HepG2 (cell line): Measurements from ENCODE around the gene SEMA3F. TPM values are rescaled to one million over a fixed set of nuclear protein-coding genes. Genes with fewer than 3 reads are reported as not detected.

Experiments used
- EEA1 ChIP-seq: sonication (generic); formaldehyde crosslinking; IDR thresholded peaks from 2 replicates; pipeline ENCODE4 v1.5.1; 2020; ENCODE audit warnings: mild to moderate bottlenecking, missing genetic modification reagents, borderline replicate concordance
- LCORL ChIP-seq, 2 experiments: fragments of 450-650 bp in 1 of 2; sonication (generic) in 1 of 2; formaldehyde crosslinking in 1 of 2; IDR thresholded peaks; 2 replicates each; pipeline versions ENCODE4 v1.5.0 to v1.6.1; 2017 to 2020; ENCODE audit warnings: antibody characterized with exemption in 1 of 2, missing genetic modification reagents in 1 of 2
- MTA3 ChIP-seq: sonication (generic); formaldehyde crosslinking; IDR thresholded peaks from 2 replicates; pipeline ENCODE4 v1.4.0; 2020; ENCODE audit warnings: missing genetic modification reagents
- PITX1 ChIP-seq: sonication (generic); formaldehyde crosslinking; IDR thresholded peaks from 2 replicates; pipeline ENCODE4 v1.5.1; 2020; ENCODE audit warnings: mild to moderate bottlenecking, missing genetic modification reagents
- SALL1 ChIP-seq: sonication (generic); formaldehyde crosslinking; IDR thresholded peaks from 2 replicates; pipeline ENCODE4 v1.8.0; 2022; ENCODE audit warnings: mild to moderate bottlenecking, missing genetic modification reagents
- SMARCE1 ChIP-seq: fragments of 450-650 bp; IDR thresholded peaks from 2 replicates; pipeline ENCODE4 v1.6.1; 2017; ENCODE audit warnings: borderline replicate concordance
- TAF1 ChIP-seq: sonication (generic); formaldehyde crosslinking; IDR thresholded peaks from 2 replicates; pipeline ENCODE4 v1.4.0; 2020; ENCODE audit warnings: missing genetic modification reagents
- ZBTB1 ChIP-seq: sonication (generic); formaldehyde crosslinking; IDR thresholded peaks from 2 replicates; pipeline ENCODE4 v1.4.0; 2020; ENCODE audit warnings: missing genetic modification reagents, borderline replicate concordance
- ZNF138 ChIP-seq: sonication (generic); formaldehyde crosslinking; IDR thresholded peaks from 2 replicates; pipeline ENCODE4 v1.5.0; 2020; ENCODE audit warnings: mild to moderate bottlenecking, low read depth, missing genetic modification reagents
- ZSCAN22 ChIP-seq: sonication (generic); formaldehyde crosslinking; IDR thresholded peaks from 2 replicates; pipeline ENCODE4 v1.4.0; 2020; ENCODE audit warnings: mild to moderate bottlenecking, missing genetic modification reagents
- ZSCAN31 ChIP-seq: sonication (generic); formaldehyde crosslinking; IDR thresholded peaks from 2 replicates; pipeline ENCODE4 v1.5.0; 2020; ENCODE audit warnings: low read depth, mild to moderate bottlenecking, missing genetic modification reagents
- polyA plus RNA-seq, 8 experiments: library from polyadenylated mRNA; depleted of rRNA in 3 of 8; stranded (reverse) in 7 of 8; unstranded in 1 of 8; fragments of >200 nt; fragmentation: Illumina TruSeq in 4 of 8; extraction: Trizol in 4 of 8; gene quantifications; 2 replicates each; pipeline versions ENCODE4 v1.2.1 to v1.2.3, GENCODE V29; 2011 to 2016; ENCODE audit warnings: low read depth in 4 of 8, missing spikeins in 1 of 8, mixed read lengths in 1 of 8; ENCODE audit not compliant: insufficient read depth in 1 of 8
- total RNA-seq, 5 experiments: library from RNA; depleted of rRNA; stranded (reverse); fragments of >200 nt; fragmentation: Illumina TruSeq; extraction: Trizol; gene quantifications; 2 replicates each; pipeline ENCODE4 v1.2.3, GENCODE V29; 2016; ENCODE audit warnings: low read depth in 1 of 5
- TF ChIP-seq, protein P1 (sequence below): sonication (generic); formaldehyde crosslinking; IDR thresholded peaks from 2 replicates; pipeline ENCODE4 v1.4.0; 2020; ENCODE audit warnings: mild to moderate bottlenecking, missing genetic modification reagents
- TF ChIP-seq, protein P2 (sequence below): sonication (generic); formaldehyde crosslinking; IDR thresholded peaks from 2 replicates; pipeline ENCODE4 v1.5.0; 2020; ENCODE audit warnings: missing genetic modification reagents
- TF ChIP-seq, protein P3 (sequence below): sonication (generic); formaldehyde crosslinking; IDR thresholded peaks from 2 replicates; pipeline ENCODE4 v1.4.0; 2020; ENCODE audit warnings: missing genetic modification reagents
- TF ChIP-seq, protein P4 (sequence below): sonication (generic); formaldehyde crosslinking; IDR thresholded peaks from 2 replicates; pipeline ENCODE4 v1.5.0; 2020; ENCODE audit warnings: missing genetic modification reagents
- TF ChIP-seq, protein P5 (sequence below): sonication (generic); formaldehyde crosslinking; IDR thresholded peaks from 2 replicates; pipeline ENCODE4 v1.4.0; 2020; ENCODE audit warnings: missing genetic modification reagents, mild to moderate bottlenecking, borderline replicate concordance
- TF ChIP-seq, protein P6 (sequence below): IDR thresholded peaks from 2 replicates; pipeline ENCODE4 v1.6.1; 2016; ENCODE audit warnings: missing biosample characterization, missing genetic modification reagents, low read depth
- TF ChIP-seq, protein P7 (sequence below): sonication (generic); formaldehyde crosslinking; IDR thresholded peaks from 2 replicates; pipeline ENCODE4 v1.8.1; 2023; ENCODE audit warnings: mild to moderate bottlenecking, missing genetic modification reagents

Gene SEMA3F
- total and polyA plus RNA-seq, 2 of the 13 experiments (the other 11 are each of a cell fraction or from before 2014, with no cell fraction given) = 7.6 to 17.2 TPM

DNA sequence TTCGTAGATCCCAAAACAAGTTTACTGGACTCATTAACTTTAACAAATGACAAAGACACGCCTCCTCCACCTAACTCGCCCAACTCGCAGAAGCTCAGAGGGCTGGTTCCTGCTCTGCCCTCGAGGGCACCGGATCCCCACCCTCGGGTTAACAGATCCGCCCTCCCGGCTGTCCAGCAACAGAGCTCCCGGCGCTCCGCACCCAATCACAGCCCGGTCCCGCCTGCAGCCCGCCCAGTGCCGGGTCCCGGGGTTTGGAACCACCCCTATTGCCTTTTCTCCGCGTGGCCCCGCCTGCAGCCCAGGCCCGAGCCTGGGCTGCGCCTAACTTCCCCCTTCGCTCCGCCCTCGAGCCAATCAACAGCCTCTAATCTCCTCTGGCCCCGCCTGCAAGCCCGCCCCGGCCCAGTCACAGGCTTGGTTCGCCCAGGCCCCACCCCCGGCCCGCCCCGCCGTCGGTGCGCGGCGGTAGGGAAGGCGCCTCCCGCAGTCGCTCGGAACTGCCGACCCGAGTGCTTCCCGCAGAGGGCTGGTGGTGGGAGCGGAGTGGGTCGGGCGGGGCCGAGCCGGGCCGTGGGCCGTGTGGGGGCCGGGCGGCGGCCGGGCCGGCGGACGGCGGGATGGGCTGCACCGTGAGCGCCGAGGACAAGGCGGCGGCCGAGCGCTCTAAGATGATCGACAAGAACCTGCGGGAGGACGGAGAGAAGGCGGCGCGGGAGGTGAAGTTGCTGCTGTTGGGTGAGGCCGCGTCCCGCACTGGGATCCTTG, 80.8 kb downstream of the SEMA3F start, which contains the start of gene GNAI2 (continued):
- TF ChIP-seq, protein P1, sequence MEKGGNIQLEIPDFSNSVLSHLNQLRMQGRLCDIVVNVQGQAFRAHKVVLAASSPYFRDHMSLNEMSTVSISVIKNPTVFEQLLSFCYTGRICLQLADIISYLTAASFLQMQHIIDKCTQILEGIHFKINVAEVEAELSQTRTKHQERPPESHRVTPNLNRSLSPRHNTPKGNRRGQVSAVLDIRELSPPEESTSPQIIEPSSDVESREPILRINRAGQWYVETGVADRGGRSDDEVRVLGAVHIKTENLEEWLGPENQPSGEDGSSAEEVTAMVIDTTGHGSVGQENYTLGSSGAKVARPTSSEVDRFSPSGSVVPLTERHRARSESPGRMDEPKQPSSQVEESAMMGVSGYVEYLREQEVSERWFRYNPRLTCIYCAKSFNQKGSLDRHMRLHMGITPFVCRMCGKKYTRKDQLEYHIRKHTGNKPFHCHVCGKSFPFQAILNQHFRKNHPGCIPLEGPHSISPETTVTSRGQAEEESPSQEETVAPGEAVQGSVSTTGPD (CRISPR knock-in tag) = no peak
- TF ChIP-seq ZBTB1 (CRISPR knock-in tag) = no peak
- no peak for TF ChIP-seq MTA3 (CRISPR knock-in tag)
- TF ChIP-seq, protein P2, sequence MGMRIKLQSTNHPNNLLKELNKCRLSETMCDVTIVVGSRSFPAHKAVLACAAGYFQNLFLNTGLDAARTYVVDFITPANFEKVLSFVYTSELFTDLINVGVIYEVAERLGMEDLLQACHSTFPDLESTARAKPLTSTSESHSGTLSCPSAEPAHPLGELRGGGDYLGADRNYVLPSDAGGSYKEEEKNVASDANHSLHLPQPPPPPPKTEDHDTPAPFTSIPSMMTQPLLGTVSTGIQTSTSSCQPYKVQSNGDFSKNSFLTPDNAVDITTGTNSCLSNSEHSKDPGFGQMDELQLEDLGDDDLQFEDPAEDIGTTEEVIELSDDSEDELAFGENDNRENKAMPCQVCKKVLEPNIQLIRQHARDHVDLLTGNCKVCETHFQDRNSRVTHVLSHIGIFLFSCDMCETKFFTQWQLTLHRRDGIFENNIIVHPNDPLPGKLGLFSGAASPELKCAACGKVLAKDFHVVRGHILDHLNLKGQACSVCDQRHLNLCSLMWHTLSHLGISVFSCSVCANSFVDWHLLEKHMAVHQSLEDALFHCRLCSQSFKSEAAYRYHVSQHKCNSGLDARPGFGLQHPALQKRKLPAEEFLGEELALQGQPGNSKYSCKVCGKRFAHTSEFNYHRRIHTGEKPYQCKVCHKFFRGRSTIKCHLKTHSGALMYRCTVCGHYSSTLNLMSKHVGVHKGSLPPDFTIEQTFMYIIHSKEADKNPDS (CRISPR knock-in tag) = no peak
- no peak for TF ChIP-seq PITX1 (CRISPR knock-in tag)
- TF ChIP-seq SALL1 (CRISPR knock-in tag) = peak; percentile 55
- TF ChIP-seq SMARCE1 = no peak
- no peak for TF ChIP-seq EEA1
- TF ChIP-seq, protein P3, sequence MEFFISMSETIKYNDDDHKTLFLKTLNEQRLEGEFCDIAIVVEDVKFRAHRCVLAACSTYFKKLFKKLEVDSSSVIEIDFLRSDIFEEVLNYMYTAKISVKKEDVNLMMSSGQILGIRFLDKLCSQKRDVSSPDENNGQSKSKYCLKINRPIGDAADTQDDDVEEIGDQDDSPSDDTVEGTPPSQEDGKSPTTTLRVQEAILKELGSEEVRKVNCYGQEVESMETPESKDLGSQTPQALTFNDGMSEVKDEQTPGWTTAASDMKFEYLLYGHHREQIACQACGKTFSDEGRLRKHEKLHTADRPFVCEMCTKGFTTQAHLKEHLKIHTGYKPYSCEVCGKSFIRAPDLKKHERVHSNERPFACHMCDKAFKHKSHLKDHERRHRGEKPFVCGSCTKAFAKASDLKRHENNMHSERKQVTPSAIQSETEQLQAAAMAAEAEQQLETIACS (CRISPR knock-in tag) = no peak
- TF ChIP-seq, protein P4, sequence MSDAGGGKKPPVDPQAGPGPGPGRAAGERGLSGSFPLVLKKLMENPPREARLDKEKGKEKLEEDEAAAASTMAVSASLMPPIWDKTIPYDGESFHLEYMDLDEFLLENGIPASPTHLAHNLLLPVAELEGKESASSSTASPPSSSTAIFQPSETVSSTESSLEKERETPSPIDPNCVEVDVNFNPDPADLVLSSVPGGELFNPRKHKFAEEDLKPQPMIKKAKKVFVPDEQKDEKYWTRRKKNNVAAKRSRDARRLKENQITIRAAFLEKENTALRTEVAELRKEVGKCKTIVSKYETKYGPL (CRISPR knock-in tag) = no peak
- TF ChIP-seq, protein P5, sequence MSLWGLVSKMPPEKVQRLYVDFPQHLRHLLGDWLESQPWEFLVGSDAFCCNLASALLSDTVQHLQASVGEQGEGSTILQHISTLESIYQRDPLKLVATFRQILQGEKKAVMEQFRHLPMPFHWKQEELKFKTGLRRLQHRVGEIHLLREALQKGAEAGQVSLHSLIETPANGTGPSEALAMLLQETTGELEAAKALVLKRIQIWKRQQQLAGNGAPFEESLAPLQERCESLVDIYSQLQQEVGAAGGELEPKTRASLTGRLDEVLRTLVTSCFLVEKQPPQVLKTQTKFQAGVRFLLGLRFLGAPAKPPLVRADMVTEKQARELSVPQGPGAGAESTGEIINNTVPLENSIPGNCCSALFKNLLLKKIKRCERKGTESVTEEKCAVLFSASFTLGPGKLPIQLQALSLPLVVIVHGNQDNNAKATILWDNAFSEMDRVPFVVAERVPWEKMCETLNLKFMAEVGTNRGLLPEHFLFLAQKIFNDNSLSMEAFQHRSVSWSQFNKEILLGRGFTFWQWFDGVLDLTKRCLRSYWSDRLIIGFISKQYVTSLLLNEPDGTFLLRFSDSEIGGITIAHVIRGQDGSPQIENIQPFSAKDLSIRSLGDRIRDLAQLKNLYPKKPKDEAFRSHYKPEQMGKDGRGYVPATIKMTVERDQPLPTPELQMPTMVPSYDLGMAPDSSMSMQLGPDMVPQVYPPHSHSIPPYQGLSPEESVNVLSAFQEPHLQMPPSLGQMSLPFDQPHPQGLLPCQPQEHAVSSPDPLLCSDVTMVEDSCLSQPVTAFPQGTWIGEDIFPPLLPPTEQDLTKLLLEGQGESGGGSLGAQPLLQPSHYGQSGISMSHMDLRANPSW (CRISPR knock-in tag) = no peak
- no peak for TF ChIP-seq ZNF138 (CRISPR knock-in tag)
- peak; percentile 91 for TF ChIP-seq TAF1 (CRISPR knock-in tag)
- peak; percentile 63; the same call in 1 of the 2 replicates for TF ChIP-seq ZSCAN31 (CRISPR knock-in tag)
- TF ChIP-seq, protein P6, sequence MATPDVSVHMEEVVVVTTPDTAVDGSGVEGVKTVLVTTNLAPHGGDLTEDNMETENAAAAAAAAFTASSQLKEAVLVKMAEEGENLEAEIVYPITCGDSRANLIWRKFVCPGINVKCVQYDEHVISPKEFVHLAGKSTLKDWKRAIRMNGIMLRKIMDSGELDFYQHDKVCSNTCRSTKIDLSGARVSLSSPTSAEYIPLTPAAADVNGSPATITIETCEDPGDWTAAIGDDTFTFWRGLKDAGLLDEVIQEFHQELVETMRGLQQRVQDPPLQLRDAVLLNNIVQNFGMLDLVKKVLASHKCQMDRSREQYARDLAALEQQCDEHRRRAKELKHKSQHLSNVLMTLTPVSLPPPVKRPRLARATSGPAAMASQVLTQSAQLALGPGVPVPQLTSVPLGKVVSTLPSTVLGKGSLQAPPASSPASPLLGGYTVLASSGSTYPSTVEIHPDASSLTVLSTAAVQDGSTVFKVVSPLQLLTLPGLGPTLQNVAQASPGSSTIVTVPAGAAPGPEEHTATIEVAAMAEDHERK (CRISPR knock-in tag) = no peak
- TF ChIP-seq ZSCAN22 (CRISPR knock-in tag) = no peak
- TF ChIP-seq, protein P7, sequence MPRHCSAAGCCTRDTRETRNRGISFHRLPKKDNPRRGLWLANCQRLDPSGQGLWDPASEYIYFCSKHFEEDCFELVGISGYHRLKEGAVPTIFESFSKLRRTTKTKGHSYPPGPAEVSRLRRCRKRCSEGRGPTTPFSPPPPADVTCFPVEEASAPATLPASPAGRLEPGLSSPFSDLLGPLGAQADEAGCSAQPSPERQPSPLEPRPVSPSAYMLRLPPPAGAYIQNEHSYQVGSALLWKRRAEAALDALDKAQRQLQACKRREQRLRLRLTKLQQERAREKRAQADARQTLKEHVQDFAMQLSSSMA (CRISPR knock-in tag) = no peak
- TF ChIP-seq LCORL (IDR thresholded peaks at IDR 0.05) = no peak
- TF ChIP-seq LCORL (CRISPR knock-in tag; IDR thresholded peaks at IDR 0.05) = 0 out of 2 replicates have a peak, but pooled peaks have one; percentile 46
